GM12892 (cell line): ENCODE data around the gene CDCA4.

Source experiments
- DNase-seq: peaks from one replicate; pipeline ENCODE4 v3.0.0; 2011; ENCODE audit not compliant: insufficient read length
- FAIRE-seq: peaks from 2 replicates; lab custom pipeline; 2011; peaks lifted over from hg19 to GRCh38; lab: Jason Lieb, UNC
- POLR2A ChIP-seq: IDR thresholded peaks from 2 replicates; pipeline ENCODE4 v1.6.1; 2011; ENCODE audit warnings: low read depth, low read length, control low read depth
- POLR2AphosphoS5 ChIP-seq: IDR thresholded peaks from 2 replicates; pipeline ENCODE4 v1.6.1; 2011; ENCODE audit warnings: low read depth, low read length, control low read depth
- TAF1 ChIP-seq: IDR thresholded peaks from 2 replicates; pipeline ENCODE4 v1.6.1; 2011; ENCODE audit warnings: low read depth, mild to moderate bottlenecking, control low read depth, low read length, borderline replicate concordance

CDCA4 gene

GRCh38 chr14:104989951-104990303, 31.0 kb downstream of the CDCA4 start:
- DNase-seq, result no peak
- TF ChIP-seq POLR2AphosphoS5, result no peak
- no peak for TF ChIP-seq TAF1
- TF ChIP-seq POLR2A, result no peak
- FAIRE-seq, result no peak

GRCh38 chr14:104989236-104989950, 31.5 kb downstream of the CDCA4 start:
- DNase-seq (no peak), FAIRE-seq (no peak)
- no peak for TF ChIP-seq TAF1
- no peak for TF ChIP-seq POLR2A
- TF ChIP-seq POLR2AphosphoS5, result no peak

- FAIRE-seq, result no peak
- no peak for DNase-seq
- no peak for TF ChIP-seq POLR2A
- no peak for TF ChIP-seq POLR2AphosphoS5
- no peak for TF ChIP-seq TAF1
Measured at GRCh38 chr14:104986487-104987164, 34.3 kb downstream of the CDCA4 start.

GRCh38 chr14:104985675-104986486, 35.0 kb downstream of the CDCA4 start, which contains the start of gene CLBA1:
Gene CLBA1 (plus strand): TSS chr14:104985788. CDS start chr14:104986432, 644 bp downstream.
- DNase-seq, result peak; percentile 99
- FAIRE-seq, result peak; percentile 100
- TF ChIP-seq POLR2AphosphoS5 (no peak), POLR2A (no peak), TAF1 (no peak)

- no peak for FAIRE-seq
- TF ChIP-seq POLR2A (no peak), TAF1 (no peak), POLR2AphosphoS5 (no peak)
- no peak for DNase-seq
Measured at GRCh38 chr14:104984056-104984894, 36.6 kb downstream of the CDCA4 start.

GRCh38 chr14:104983231-104983721, 37.6 kb downstream of the CDCA4 start:
- FAIRE-seq (no peak), DNase-seq (no peak)
- no peak for TF ChIP-seq TAF1
- no peak for TF ChIP-seq POLR2A
- no peak for TF ChIP-seq POLR2AphosphoS5

GRCh38 chr14:104982548-104983230, 38.2 kb downstream of the CDCA4 start:
- DNase-seq, result no peak
- no peak for FAIRE-seq
- no peak for TF ChIP-seq TAF1
- TF ChIP-seq POLR2A, result no peak
- no peak for TF ChIP-seq POLR2AphosphoS5

GRCh38 chr14:104981699-104982541, 39.0 kb downstream of the CDCA4 start:
- no peak for FAIRE-seq
- TF ChIP-seq TAF1 (no peak), POLR2A (no peak), POLR2AphosphoS5 (no peak)
- DNase-seq, result no peak
